Psoas muscle (tissue), 8 donors: Measurements from ENCODE around the gene CYRIA. TPM values are rescaled to one million over a fixed set of nuclear protein-coding genes. Genes with fewer than 3 reads are reported as not detected.

Experiments
- ATAC-seq, 4 donors: fragments of 200-7000 bp; cut with Tn5 transposase; one replicate each; pipeline ENCODE4 v1.9.1; 2020; ENCODE audit warnings: moderate library complexity in 3 of 4, mild to moderate bottlenecking in 2 of 4
- DNase-seq, 2 donors: peaks; one replicate each; pipeline ENCODE4 v3.0.0-alpha.2; 2020
- H3K27ac ChIP-seq: fragments of 200-600 bp; one replicate; pipeline ENCODE4 v1.8.0; 2022
- H3K27me3 ChIP-seq, 3 donors: fragments of 200-600 bp in 1 of 3; one replicate each; pipeline versions ENCODE4 v1.6.1 to v1.8.0; 2013 to 2022; ENCODE audit warnings: low read length in 2 of 3, mild to moderate bottlenecking in 2 of 3, moderate library complexity in 1 of 3; ENCODE audit not compliant: insufficient read depth in 3 of 3
- H3K36me3 ChIP-seq, 2 donors: fragments of 200-600 bp in 1 of 2; one replicate each; pipeline versions ENCODE4 v1.6.1 to v1.8.0; 2013 to 2022; ENCODE audit warnings: low read depth in 1 of 2, mild to moderate bottlenecking in 1 of 2, moderate library complexity in 1 of 2; ENCODE audit not compliant: insufficient read depth in 1 of 2
- H3K4me1 ChIP-seq: fragments of 200-600 bp; one replicate; pipeline ENCODE4 v1.8.0; 2022
- H3K4me3 ChIP-seq: fragments of 200-600 bp; one replicate; pipeline ENCODE4 v1.8.0; 2022; ENCODE audit warnings: mild to moderate bottlenecking
- H3K9me3 ChIP-seq: fragments of 200-600 bp; one replicate; pipeline ENCODE4 v1.8.0; 2022
- CTCF ChIP-seq: fragments of 200-600 bp; IDR thresholded peaks from one replicate; pipeline ENCODE4 v1.8.0; 2022; ENCODE audit warnings: antibody characterized with exemption
- WGBS, 3 donors: extraction: QIAGEN DNeasy Blood & Tissue Kit; methylation state at CpG; one replicate each; pipeline versions ENCODE4 v1.1.6 to v1.1.7; 2013; 5-methylcytosine and 5-hydroxymethylcytosine counted together
- intact Hi-C, 2 donors: fragments of 100-400 bp; cut with DNase I; formaldehyde crosslinking; loops; one replicate each; pipeline versions ENCODE4 v1.11.0 to v1.14.2; 2022
- polyA plus RNA-seq, 3 donors: library from polyadenylated mRNA; stranded (reverse); fragments of 200-250 nt; gene quantifications; one replicate each; pipeline ENCODE4 v1.2.3, GENCODE V29; 2013
- total RNA-seq, 4 donors: library from RNA; stranded (reverse); fragmentation: NEBNext Ultra II Directional in 2 of 4; extraction: Animal tissue kit (Norgen Biotek cat#: 25700) in 2 of 4; gene quantifications; one replicate each; pipeline versions ENCODE4 v1.2.1 to v1.2.4, GENCODE V29; 2021 to 2023
- donor health status: healthy with polysubstance abuse.
- donor health status: DM: no; HTN: no; CAD: no; lungs with moderate emphysema.
- donor health status: Bipolar disorder and iron deficiency.
- donor health status: healthy.
- donor health status: DM: yes; HTN: yes; CAD: no.
- donor health status: DM: no; HTN: no; CAD: no.
- donor health status: DM: no; HTN: no; CAD: no.
- donor health status: DM: yes; HTN: yes; CAD: no.

CYRIA gene
- total and polyA plus RNA-seq, 7 donors, result 3.8 to 16.8 (median 9.5) TPM

- intact Hi-C loops, result loop anchor here in 1 of 2 donors (5.0 kb wide), 1 partner anchor 115 kb away; no protein-coding TSS in a partner anchor
- Histone ChIP-seq H3K9me3 (no peaks in the 10 kb centered on the region), H3K4me3 (no peak overlapping the region), H3K4me1 (peaks cover 43% of the 10 kb centered on the region), H3K27me3 (no peaks in the 10 kb centered on the region), H3K27ac (peak overlapping the region; percentile 73), H3K36me3 (no peaks in the 10 kb centered on the region)
- no peak for TF ChIP-seq CTCF
- ATAC-seq, result no peak
- no peak for DNase-seq
- 78 to 90% (median 81%) methylated on average over 3 of the region's 3 CpGs for WGBS, 3 donors
Measured at GRCh38 chr2:16642088-16642487, 23.5 kb downstream of the CYRIA start.

DNA sequence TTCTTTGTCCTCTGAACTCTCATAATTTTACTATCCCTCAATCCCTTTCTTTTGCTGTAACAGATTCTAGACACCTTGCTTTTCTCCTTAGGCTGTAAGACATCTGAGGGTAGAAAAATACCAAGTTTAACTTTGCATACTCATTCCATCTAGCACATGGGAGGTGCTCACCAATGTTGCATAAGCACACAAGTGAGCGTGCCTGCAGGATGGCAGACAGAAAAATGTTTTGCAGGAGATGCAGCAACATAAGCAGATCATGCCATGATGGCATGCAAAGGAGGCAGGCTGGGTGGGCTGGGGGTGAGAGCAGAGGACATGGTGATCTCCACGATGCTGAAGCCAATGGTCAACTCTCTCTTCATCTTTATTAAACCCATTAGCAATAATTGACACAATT lies 24.1 kb downstream of the CYRIA start:
- no peak for ATAC-seq
- no peak overlapping the region for H3K4me3 ChIP-seq
- TF ChIP-seq CTCF, result no peak
- peak overlapping the region; percentile 73 for H3K27ac ChIP-seq
- intact Hi-C loops, result loop anchor here in 1 of 2 donors (5.0 kb wide), 1 partner anchor 116 kb away; no protein-coding TSS in a partner anchor
- no peaks in the 10 kb centered on the region for H3K9me3 ChIP-seq
- WGBS, 3 donors, result 88 to 92% (median 88%) methylated on average over 2 of the region's 2 CpGs
- peaks cover 46% of the 10 kb centered on the region for H3K4me1 ChIP-seq
- H3K36me3 ChIP-seq, result no peaks in the 10 kb centered on the region
- no peak for DNase-seq
- no peaks in the 10 kb centered on the region for H3K27me3 ChIP-seq

GRCh38 chr2:16640867-16641266 lies 24.8 kb downstream of the CYRIA start:
- ATAC-seq, result peak; percentile 55 to 78 (median 62)
- peaks cover 52% of the 10 kb centered on the region for H3K4me1 ChIP-seq
- no peak overlapping the region for H3K4me3 ChIP-seq
- TF ChIP-seq CTCF, result no peak
- WGBS, 3 donors, result 19 to 48% (median 30%) methylated on average over 5 of the region's 5 CpGs
- no peaks in the 10 kb centered on the region for H3K27me3 ChIP-seq
- intact Hi-C loops, result loop anchor here in 1 of 2 donors (5.0 kb wide), 1 partner anchor 116 kb away; no protein-coding TSS in a partner anchor
- peak; percentile 40 to 67 for DNase-seq
- no peaks in the 10 kb centered on the region for H3K36me3 ChIP-seq
- H3K9me3 ChIP-seq, result no peaks in the 10 kb centered on the region
- peak overlapping the region; percentile 73 for H3K27ac ChIP-seq

DNA sequence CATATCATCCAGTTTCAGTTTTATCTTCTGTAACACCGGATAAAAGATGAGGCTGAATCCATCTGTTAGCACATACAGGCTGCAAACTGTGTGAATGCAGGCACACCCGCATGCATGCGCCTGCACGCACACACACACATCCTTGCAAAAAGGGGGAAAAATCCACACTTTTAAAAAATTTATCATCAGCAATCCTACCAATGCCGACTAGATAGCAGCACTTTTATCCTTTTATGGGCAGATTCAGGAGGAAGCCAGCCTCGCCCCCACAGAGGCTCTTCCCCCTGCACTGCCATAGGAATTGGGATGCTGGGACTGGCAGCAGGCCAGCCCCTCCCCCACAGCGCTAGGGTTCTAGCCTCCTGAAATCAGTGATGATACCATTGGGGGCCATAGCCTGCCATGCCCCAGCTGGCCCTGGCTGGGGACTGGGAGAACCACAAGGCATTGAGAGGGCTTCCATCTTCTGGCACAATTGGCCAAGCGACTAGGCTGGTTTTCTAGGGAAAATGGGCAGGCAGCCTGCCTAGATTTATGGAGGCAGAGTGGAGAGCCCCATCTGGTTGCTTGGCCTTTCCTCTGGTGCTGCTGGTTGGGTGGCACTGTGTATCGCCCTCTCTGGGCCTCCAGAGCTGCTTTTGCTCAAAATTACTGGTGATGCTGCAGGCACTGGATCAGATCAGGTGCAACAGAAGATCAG lies 25.5 kb downstream of the CYRIA start:
- no peaks in the 10 kb centered on the region for H3K27me3 ChIP-seq
- TF ChIP-seq CTCF, result no peak
- intact Hi-C loops, result loop anchor here in 1 of 2 donors (5.0 kb wide), 1 partner anchor 117 kb away; no protein-coding TSS in a partner anchor
- DNase-seq, result no peak
- H3K27ac ChIP-seq, result peak overlapping the region; percentile 73
- no peak for ATAC-seq
- H3K4me3 ChIP-seq, result no peak overlapping the region
- 73 to 79% (median 74%) methylated on average over 9 of the region's 9 CpGs for WGBS, 3 donors
- H3K4me1 ChIP-seq, result peaks cover 58% of the 10 kb centered on the region
- no peaks in the 10 kb centered on the region for H3K36me3 ChIP-seq
- no peaks in the 10 kb centered on the region for H3K9me3 ChIP-seq
